Right lobe of liver (tissue), 4 donors: ENCODE measurements around the gene VDAC1.

Experiments
- CTCF ChIP-seq, 4 donors: fragments of 200-600 bp in 3 of 4; fragments of 450-650 bp in 1 of 4; IDR thresholded peaks; one replicate each; pipeline versions ENCODE4 v1.5.1 to v1.8.0; 2016 to 2022; ENCODE audit warnings: antibody characterized with exemption in 4 of 4, mild to moderate bottlenecking in 2 of 4
- POLR2A ChIP-seq: fragments of 450-650 bp; IDR thresholded peaks from one replicate; pipeline ENCODE4 v1.6.1; 2017; ENCODE audit warnings: antibody characterized with exemption, mild to moderate bottlenecking
- donor health status: DM: no; HTN: no; CAD: no.
- donor health status: DM: no; HTN: no; CAD: no.
- donor health status: DM: no; HTN: yes; CAD: no.

GRCh38 chr5:134025786-134026185 is 21.0 kb upstream of the VDAC1 start:
- no peak for TF ChIP-seq POLR2A
- no peak for TF ChIP-seq CTCF (IDR thresholded peaks at IDR 0.05)
